Right lobe of liver (tissue), 6 donors: ENCODE data around the gene SIK3. TPM values are rescaled to one million over a fixed set of nuclear protein-coding genes. Genes with fewer than 3 reads are reported as not detected.
A peak's percentile ranks its signal among the peaks of the same experiment; 100 is the strongest.

Source experiments
- ATAC-seq, 4 donors: fragments of 200-7000 bp; cut with Tn5 transposase; one replicate each; pipeline ENCODE4 v1.9.1; 2020; ENCODE audit warnings: mild to moderate bottlenecking in 4 of 4, moderate library complexity in 4 of 4
- DNase-seq, 3 donors: peaks; one replicate each; pipeline ENCODE4 v3.0.0-alpha.2; 2020
- H3K27ac ChIP-seq, 3 donors: fragments of 200-600 bp; one replicate each; pipeline ENCODE4 v1.8.0; 2022
- H3K27me3 ChIP-seq, 2 donors: fragments of 200-600 bp; one replicate each; pipeline ENCODE4 v1.8.0; 2022
- H3K36me3 ChIP-seq, 4 donors: fragments of 200-600 bp; sonication (generic) in 1 of 4; one replicate each; pipeline versions ENCODE4 v1.5.1 to v1.8.0; 2017 to 2022; ENCODE audit warnings: control low read depth in 1 of 4
- H3K4me1 ChIP-seq, 4 donors: fragments of 200-600 bp; sonication (generic) in 1 of 4; one replicate each; pipeline versions ENCODE4 v1.5.1 to v1.8.0; 2017 to 2022; ENCODE audit warnings: control low read depth in 1 of 4
- H3K4me3 ChIP-seq, 3 donors: fragments of 200-600 bp; one replicate each; pipeline ENCODE4 v1.8.0; 2022
- H3K9me3 ChIP-seq, 4 donors: fragments of 200-600 bp; sonication (generic) in 1 of 4; one replicate each; pipeline versions ENCODE4 v1.5.1 to v1.8.0; 2017 to 2022; ENCODE audit warnings: control low read depth in 1 of 4
- CTCF ChIP-seq, 4 donors: fragments of 200-600 bp in 3 of 4; fragments of 450-650 bp in 1 of 4; IDR thresholded peaks; one replicate each; pipeline versions ENCODE4 v1.5.1 to v1.8.0; 2016 to 2022; ENCODE audit warnings: antibody characterized with exemption in 4 of 4, mild to moderate bottlenecking in 2 of 4
- POLR2A ChIP-seq: fragments of 450-650 bp; IDR thresholded peaks from one replicate; pipeline ENCODE4 v1.6.1; 2017; ENCODE audit warnings: antibody characterized with exemption, mild to moderate bottlenecking
- WGBS: methylation state at CpG from one replicate; pipeline ENCODE4 v1.1.6; 2018; ENCODE audit warnings: low coverage, low lambda C conversion rate; ENCODE audit not compliant: insufficient coverage; ENCODE audit errors: missing lambda C conversion rate; 5-methylcytosine and 5-hydroxymethylcytosine counted together
- intact Hi-C, 2 donors: fragments of 100-400 bp; cut with DNase I; formaldehyde crosslinking; loops; one replicate each; pipeline versions ENCODE4 v1.11.2 to v1.14.1; 2022
- total RNA-seq, 6 experiments: library from RNA; depleted of rRNA in 2 of 6; stranded (reverse); fragments of >200 nt in 2 of 6; fragmentation: NEBNext Ultra II Directional in 3 of 6; extraction: Animal tissue kit (Norgen Biotek cat#: 25700) in 3 of 6; gene quantifications; one replicate each; pipeline versions ENCODE4 v1.1.0 to v1.2.4, GENCODE V29; 2016 to 2023
- donor health status: DM: no; HTN: yes; CAD: no.
- donor health status: DM: no; HTN: no; CAD: no.
- donor health status: DM: no; HTN: no; CAD: no.
- donor health status: DM: no; HTN: yes; CAD: no.
- donor health status: DM: no; HTN: yes; CAD: no.

The SIK3 gene
- total RNA-seq, 6 experiments from 2014 or later, result 22.0 to 35.4 (median 26.8) TPM

DNA sequence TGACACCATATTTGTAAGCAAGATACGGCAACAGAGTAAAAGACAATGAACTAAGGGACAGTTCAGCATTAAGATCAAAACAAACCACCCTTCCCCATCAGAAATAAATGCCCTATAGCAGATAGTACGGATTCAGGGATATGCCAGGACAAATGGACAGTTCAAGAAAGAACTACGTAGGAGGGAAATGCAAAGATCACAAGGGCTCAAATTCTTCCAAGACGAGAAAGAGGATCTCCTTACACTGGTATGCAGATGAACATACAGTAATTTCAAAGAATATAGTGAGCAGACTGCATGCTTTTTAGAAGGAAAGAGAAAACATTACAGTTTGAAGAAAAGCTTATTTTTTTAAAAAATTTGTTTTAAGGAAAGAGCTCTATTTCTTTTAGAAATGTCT lies 136.1 kb downstream of the SIK3 start:
- TF ChIP-seq POLR2A (no peak), CTCF (IDR thresholded peaks at IDR 0.05) (no peak)
- no peak for ATAC-seq
- no peaks in the 10 kb centered on the region for H3K9me3 ChIP-seq

DNA sequence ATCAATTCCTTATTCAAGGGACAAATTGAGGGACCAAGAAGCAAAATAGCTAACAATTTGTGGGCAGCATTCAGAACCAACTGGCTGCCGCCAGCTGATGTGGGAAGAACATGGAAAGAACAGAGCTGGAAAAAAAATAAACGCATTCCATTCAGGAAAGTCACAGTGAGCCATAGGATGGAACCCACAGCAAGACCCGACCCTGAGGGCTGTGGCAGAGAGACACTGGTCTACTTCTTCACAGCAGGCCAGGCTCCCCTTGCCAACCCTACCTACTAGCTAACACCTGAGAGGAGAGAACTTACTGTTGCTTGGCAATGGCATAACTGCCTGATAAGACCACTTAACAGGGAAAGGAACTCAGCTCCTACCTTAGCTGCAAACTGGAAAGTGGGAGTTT lies 137.3 kb downstream of the SIK3 start:
- Histone ChIP-seq H3K4me1 (no peaks in the 10 kb centered on the region), H3K36me3 (no peaks in the 10 kb centered on the region), H3K27me3 (no peaks in the 10 kb centered on the region), H3K9me3 (no peaks in the 10 kb centered on the region), H3K4me3 (no peak overlapping the region), H3K27ac (no peak overlapping the region)
- ATAC-seq (peak in 1 of 4 donors; percentile 21), DNase-seq (no peak)
- TF ChIP-seq POLR2A, result no peak
- no peak for TF ChIP-seq CTCF (IDR thresholded peaks at IDR 0.05)
- intact Hi-C loops, result no loop called here
- 69% methylated on average over 3 of the region's 3 CpGs for WGBS

More for the DNA sequence above, 136.1 kb downstream of the SIK3 start:
- 81% methylated on average over 4 of the region's 4 CpGs for WGBS
- Histone ChIP-seq H3K4me1 (no peaks in the 10 kb centered on the region), H3K4me3 (no peak overlapping the region), H3K27ac (no peak overlapping the region), H3K27me3 (no peaks in the 10 kb centered on the region), H3K36me3 (no peaks in the 10 kb centered on the region)
- intact Hi-C loops, result no loop called here
- no peak for DNase-seq

- intact Hi-C loops, result no loop called here
- H3K9me3 ChIP-seq, result no peaks in the 10 kb centered on the region
- WGBS, result 82% methylated on average over 3 of the region's 3 CpGs
- H3K27ac ChIP-seq, result no peak overlapping the region
- TF ChIP-seq CTCF (IDR thresholded peaks at IDR 0.05) (no peak), POLR2A (no peak)
- DNase-seq (no peak), ATAC-seq (no peak)
- no peaks in the 10 kb centered on the region for H3K4me1 ChIP-seq
- H3K4me3 ChIP-seq, result no peak overlapping the region
- peaks cover 0 to 8% (median 0%) of the 10 kb centered on the region in 4 donors for H3K36me3 ChIP-seq
- no peaks in the 10 kb centered on the region for H3K27me3 ChIP-seq
These were observed 140.0 kb downstream of the SIK3 start for GRCh38 chr11:116958246-116958645.

- Histone ChIP-seq H3K36me3 (peaks cover 0 to 10% (median under 1%) of the 10 kb centered on the region in 4 donors), H3K27me3 (no peaks in the 10 kb centered on the region), H3K4me1 (no peaks in the 10 kb centered on the region), H3K27ac (no peak overlapping the region), H3K9me3 (no peaks in the 10 kb centered on the region), H3K4me3 (no peak overlapping the region)
- ATAC-seq (no peak), DNase-seq (no peak)
- TF ChIP-seq POLR2A (no peak), CTCF (IDR thresholded peaks at IDR 0.05) (no peak)
- intact Hi-C loops, result no loop called here
- WGBS, result 89% methylated on average over 2 of the region's 4 CpGs
These were observed 142.3 kb downstream of the SIK3 start for GRCh38 chr11:116955949-116956348.

- Histone ChIP-seq H3K36me3 (peaks cover 0 to 11% (median 2%) of the 10 kb centered on the region in 4 donors), H3K27me3 (no peaks in the 10 kb centered on the region), H3K9me3 (no peaks in the 10 kb centered on the region), H3K4me1 (no peaks in the 10 kb centered on the region), H3K4me3 (no peak overlapping the region), H3K27ac (no peak overlapping the region)
- no peak for TF ChIP-seq CTCF (IDR thresholded peaks at IDR 0.05)
- 73% methylated on average over 3 of the region's 3 CpGs for WGBS
- no peak for DNase-seq
- ATAC-seq, result peak in 2 of 4 donors; percentile 35 to 37
- intact Hi-C loops, result no loop called here
These were observed 142.7 kb downstream of the SIK3 start for GRCh38 chr11:116955548-116955947.
